CD4-positive, alpha-beta T cell treated with Interleukin-6 for 4 hours (primary cell): ENCODE measurements around the gene DYNLRB1.
"Not testable (repeated sequence)": the region's sequence is repeated elsewhere in the genome, so short reads cannot be mapped to it uniquely, and the experiment has no call there.

Source experiments
- DNase-seq: peaks from one replicate; pipeline ENCODE4 v3.0.0-alpha.2; 2020; ENCODE audit warnings: mixed read lengths

Gene DYNLRB1

GRCh38 chr20:34516247-34517113 lies at the start of gene DYNLRB1:
TSS of gene DYNLRB1 (plus strand) at chr20:34516422. CDS start at chr20:34516459, 37 bp downstream.
- peak; percentile 96 for DNase-seq

GRCh38 chr20:34468951-34469350 lies 47.3 kb upstream of the DYNLRB1 start:
- DNase-seq, result no peak

DNA sequence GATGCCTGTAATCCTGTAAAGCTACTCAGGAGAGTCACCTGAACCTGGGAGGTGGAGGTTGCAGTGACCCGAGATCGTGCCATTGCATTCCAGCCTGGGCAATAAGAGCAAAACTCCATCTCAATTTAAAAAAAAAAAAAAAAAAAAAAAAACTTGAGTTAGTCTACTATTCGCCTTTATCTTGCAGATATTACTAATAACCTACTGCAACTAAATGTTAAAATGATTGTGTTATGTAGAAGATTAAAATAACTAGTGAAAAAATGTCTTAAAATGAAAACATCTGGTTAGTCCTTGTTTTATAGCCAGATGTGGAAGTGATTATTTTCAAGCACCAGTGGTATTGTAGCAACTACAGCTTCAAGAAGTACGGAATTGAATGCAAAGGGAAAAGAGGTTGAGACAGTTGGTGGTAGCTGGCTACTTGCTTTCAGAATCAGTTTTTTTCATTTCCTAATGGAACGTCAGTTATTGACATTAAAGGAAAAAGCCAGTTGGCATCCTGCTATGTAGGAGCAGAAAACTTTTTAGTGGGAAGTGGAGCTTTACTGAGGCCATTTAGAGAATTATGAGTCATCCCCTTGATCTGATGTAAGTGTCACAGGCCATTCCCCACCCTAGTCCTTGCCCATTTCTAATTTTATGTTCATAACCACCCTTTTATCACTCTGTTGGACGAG lies 43.8 kb upstream of the DYNLRB1 start:
- DNase-seq, result no peak

DNA sequence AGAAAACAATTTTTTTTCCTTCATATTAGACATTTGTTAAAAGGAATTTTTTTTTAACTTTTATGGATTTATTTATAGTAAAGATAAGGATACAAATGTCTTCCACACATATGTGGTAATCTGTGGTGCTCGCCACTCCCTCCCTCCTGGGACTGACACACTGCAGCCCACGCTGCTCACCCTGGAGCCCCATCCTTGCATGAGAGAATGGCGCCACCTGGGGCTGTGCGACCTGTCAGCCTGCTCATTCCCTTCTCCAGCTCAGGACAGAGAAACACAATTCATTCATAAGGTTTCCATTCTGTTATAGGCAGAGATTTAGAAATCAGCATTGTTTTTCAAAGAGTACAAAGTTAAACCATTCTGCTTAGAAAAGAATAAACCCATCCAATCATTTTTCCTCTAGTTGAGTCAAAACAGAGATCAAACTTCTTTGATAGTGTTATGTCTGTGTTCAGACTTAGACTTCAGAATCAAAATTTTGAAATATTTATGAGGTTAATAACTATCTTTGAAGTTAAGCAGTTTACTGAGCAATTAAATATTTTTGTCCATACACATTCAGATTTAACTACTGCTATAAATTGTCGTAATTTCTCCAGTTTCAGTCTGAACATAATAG lies 42.8 kb upstream of the DYNLRB1 start:
- DNase-seq, result peak; percentile 42

DNA sequence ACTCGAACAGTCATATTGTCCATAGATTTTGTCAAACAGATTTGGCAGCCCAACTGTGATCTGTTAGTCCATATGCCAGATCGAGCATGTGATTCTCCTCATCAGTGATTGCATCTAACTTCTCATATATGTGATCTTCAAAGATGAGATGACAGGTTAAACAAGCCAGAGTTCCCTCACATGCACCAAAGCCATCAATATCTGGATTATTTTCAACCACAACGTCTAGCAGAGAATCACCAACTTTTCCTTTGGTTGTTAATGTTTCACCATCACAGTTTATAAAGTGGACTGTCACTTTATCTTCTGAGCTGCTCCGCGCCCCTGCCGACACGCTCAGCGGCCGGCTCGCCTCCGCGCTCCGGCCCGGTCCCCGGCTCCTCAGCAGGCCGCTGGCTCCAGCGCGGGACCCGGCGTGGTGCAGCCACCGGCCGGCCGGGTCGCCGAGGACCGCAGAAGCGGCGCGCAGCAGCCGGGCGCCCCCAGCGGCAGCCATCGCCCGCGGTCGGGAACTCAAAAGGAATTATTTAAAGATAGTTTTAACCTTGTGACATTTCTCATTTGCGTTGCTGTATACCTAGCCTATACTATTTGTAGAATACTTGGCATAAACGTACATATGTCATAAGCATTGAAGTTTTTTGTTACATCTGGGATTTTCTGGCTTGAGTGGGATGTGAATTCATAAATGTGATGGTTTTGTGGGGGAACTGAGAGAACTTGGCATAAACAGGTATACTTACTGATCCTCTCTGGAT lies 40.1 kb upstream of the DYNLRB1 start:
- peak; percentile 32 for DNase-seq

GRCh38 chr20:34479627-34480026 lies 36.6 kb upstream of the DYNLRB1 start:
- no peak for DNase-seq

DNA sequence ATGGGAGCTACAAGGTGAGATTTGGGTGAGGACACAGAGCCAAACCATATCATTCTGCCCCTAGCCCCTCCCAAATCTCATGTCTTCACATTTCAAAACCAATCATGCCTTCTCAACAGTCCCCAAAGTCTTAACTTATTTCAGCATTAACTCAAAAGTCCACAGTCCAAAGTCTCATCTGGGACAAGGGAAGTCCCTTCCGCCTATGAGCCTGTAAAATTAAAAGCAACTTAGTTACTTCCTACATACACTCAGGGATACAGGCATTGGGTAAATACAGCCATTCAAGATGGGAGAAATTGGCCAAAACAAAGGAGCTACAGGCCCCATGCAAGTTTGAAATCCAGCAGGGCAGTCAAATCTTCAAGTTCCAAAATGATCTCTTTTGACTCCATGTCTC lies 34.1 kb upstream of the DYNLRB1 start:
- DNase-seq, result not testable (repeated sequence)

GRCh38 chr20:34483585-34484220 lies 32.5 kb upstream of the DYNLRB1 start:
- not testable (repeated sequence) for DNase-seq

GRCh38 chr20:34485068-34485634 lies 31.1 kb upstream of the DYNLRB1 start:
- DNase-seq, result no peak

GRCh38 chr20:34491226-34491931 lies 24.8 kb upstream of the DYNLRB1 start:
- DNase-seq, result no peak

DNA sequence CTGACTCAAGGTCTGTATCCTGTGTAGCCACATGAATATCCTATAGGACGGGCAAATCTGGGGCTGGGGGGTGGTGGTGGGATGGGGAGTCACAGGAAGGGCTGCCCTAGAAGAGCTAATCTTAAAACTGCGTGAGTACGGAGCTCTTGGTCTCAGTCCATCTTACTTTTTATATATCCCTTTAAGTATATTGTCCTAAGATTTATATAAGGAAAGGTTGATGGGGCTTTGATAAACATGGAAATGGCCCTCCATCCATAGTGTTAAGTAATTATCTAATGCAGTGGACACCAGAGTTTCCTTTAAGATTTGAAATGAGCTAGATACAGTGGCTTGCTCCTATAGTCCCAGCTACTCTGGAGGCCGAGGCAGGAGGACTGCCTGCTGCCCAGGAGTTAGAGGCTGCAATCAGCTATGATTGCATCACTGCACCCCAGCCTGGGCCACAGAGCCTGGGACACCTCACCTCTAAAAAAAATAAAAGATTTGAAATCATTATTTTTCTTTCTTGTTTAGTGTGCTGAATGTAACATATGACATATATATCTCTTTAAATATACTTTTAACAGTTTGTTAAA lies 24.2 kb upstream of the DYNLRB1 start:
- DNase-seq, result no peak

GRCh38 chr20:34493646-34494045 lies 22.6 kb upstream of the DYNLRB1 start:
- DNase-seq, result no peak

- DNase-seq, result no peak
Observed at GRCh38 chr20:34495307-34495706, 20.9 kb upstream of the DYNLRB1 start.

- DNase-seq, result no peak
Observed at GRCh38 chr20:34495916-34496315, 20.3 kb upstream of the DYNLRB1 start.

GRCh38 chr20:34497596-34497995 lies 18.6 kb upstream of the DYNLRB1 start:
- DNase-seq, result not testable (repeated sequence)

GRCh38 chr20:34500823-34501222 lies 15.4 kb upstream of the DYNLRB1 start:
- no peak for DNase-seq

- no peak for DNase-seq
Observed at GRCh38 chr20:34506480-34506879, 9.7 kb upstream of the DYNLRB1 start.

DNA sequence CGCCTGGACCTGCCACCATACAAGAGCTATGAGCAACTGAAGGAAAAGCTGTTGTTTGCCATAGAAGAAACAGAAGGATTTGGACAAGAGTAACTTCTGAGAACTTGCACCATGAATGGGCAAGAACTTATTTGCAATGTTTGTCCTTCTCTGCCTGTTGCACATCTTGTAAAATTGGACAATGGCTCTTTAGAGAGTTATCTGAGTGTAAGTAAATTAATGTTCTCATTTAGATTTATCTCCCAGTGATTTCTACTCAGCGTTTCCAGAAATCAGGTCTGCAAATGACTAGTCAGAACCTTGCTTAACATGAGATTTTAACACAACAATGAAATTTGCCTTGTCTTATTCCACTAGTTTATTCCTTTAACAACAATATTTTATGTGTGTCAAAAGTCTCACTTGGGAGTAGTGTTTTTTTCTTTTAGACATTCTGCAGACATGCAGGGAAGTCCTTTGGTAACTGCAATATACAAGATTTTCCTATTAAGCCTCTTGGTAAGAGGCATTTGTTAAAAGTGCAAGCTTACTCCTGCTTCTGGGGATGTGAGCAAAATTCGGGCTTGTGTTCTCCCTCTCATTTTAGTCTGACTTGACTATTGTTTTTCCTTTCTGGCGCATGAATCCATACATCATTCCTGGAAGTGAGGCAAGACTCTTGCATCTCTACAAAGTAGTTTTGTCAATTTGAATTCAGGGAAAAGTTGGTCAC lies 8.4 kb upstream of the DYNLRB1 start:
- no peak for DNase-seq

GRCh38 chr20:34510575-34510974 lies 5.6 kb upstream of the DYNLRB1 start:
- no peak for DNase-seq

- no peak for DNase-seq
Observed at GRCh38 chr20:34511891-34512265, 4.3 kb upstream of the DYNLRB1 start.
